ENCODE results near the gene C16orf89.
"Not testable (repeated sequence)": the region's sequence is repeated elsewhere in the genome, so short reads cannot be mapped to it uniquely, and the experiment has no call there.

GRCh38 chr16:5080461-5080860 is 14.7 kb upstream of the C16orf89 start:
- not testable (repeated sequence) for TF ChIP-seq CTCF (IDR thresholded peaks at IDR 0.05); POLR2AphosphoS5 (IDR thresholded peaks at IDR 0.05); POLR2A (IDR thresholded peaks at IDR 0.05; ENCODE audit: low read depth); EP300 (IDR thresholded peaks at IDR 0.05)

All from esophagus muscularis mucosa (tissue), 4 donors.